ENCODE measurements around the gene SEPTIN11.

The SEPTIN11 gene

GRCh38 chr4:76980261-76980660 is 30.7 kb downstream of the SEPTIN11 start:
- DNase-seq (ENCODE audit: low read depth) = no peak

GRCh38 chr4:76981644-76982043 is 32.1 kb downstream of the SEPTIN11 start:
- DNase-seq (ENCODE audit: low read depth) = no peak

GRCh38 chr4:76982638-76983584 is 33.4 kb downstream of the SEPTIN11 start:
- peak; percentile 55 for DNase-seq (ENCODE audit: low read depth)

- DNase-seq (ENCODE audit: low read depth) = peak; percentile 69
These were observed 34.6 kb downstream of the SEPTIN11 start for GRCh38 chr4:76984127-76984526.

GRCh38 chr4:76984788-76985211 is 35.2 kb downstream of the SEPTIN11 start:
- peak; percentile 100 for DNase-seq (ENCODE audit: low read depth)

- peak; percentile 99 for DNase-seq (ENCODE audit: low read depth)
These were observed 37.6 kb downstream of the SEPTIN11 start for GRCh38 chr4:76987153-76987591.

GRCh38 chr4:76987685-76988084 is 38.1 kb downstream of the SEPTIN11 start:
- DNase-seq (ENCODE audit: low read depth) = no peak

- DNase-seq (ENCODE audit: low read depth) = no peak
These were observed 40.0 kb downstream of the SEPTIN11 start for GRCh38 chr4:76989391-76990061.

GRCh38 chr4:76990288-76991080 is 40.9 kb downstream of the SEPTIN11 start:
- DNase-seq (ENCODE audit: low read depth) = peak; percentile 96

GRCh38 chr4:76991161-76991660 is 41.7 kb downstream of the SEPTIN11 start:
- no peak for DNase-seq (ENCODE audit: low read depth)

- peak; percentile 37 for DNase-seq (ENCODE audit: low read depth)
These were observed 44.5 kb downstream of the SEPTIN11 start for GRCh38 chr4:76993787-76994641.

- DNase-seq (ENCODE audit: low read depth) = no peak
These were observed 46.2 kb downstream of the SEPTIN11 start for GRCh38 chr4:76995776-76996175.

- DNase-seq (ENCODE audit: low read depth) = no peak
These were observed 46.9 kb downstream of the SEPTIN11 start for GRCh38 chr4:76996445-76996844.

- no peak for DNase-seq (ENCODE audit: low read depth)
These were observed 47.5 kb downstream of the SEPTIN11 start for GRCh38 chr4:76997077-76997476.

- DNase-seq (ENCODE audit: low read depth) = no peak
These were observed 48.0 kb downstream of the SEPTIN11 start for GRCh38 chr4:76997532-76997931.

- DNase-seq (ENCODE audit: low read depth) = peak; percentile 86
These were observed 48.8 kb downstream of the SEPTIN11 start for GRCh38 chr4:76998251-76998901.
